Stimulated activated memory B cell treated with anti-CD40 and anti-IgM and Interleukin-4, amounts not matched to agents 10 μg/mL and 1 μg/mL and 100 μg/mL, for 72 hours (primary cell): ENCODE measurements around the gene RTL10.

ENCODE experiments used
- ATAC-seq: fragments of 150-1000 bp; cut with Tn5 transposase; 2 replicates; pipeline ENCODE4 v1.10.0; 2021
- H3K27ac Mint-ChIP-seq: one replicate; pipeline ENCODE4 v1.8.0; 2022; ENCODE audit warnings: mild to moderate bottlenecking, mixed read lengths
- H3K27me3 Mint-ChIP-seq: one replicate; pipeline ENCODE4 v1.8.0; 2022; ENCODE audit warnings: mixed read lengths
- H3K36me3 Mint-ChIP-seq: one replicate; pipeline ENCODE4 v1.8.0; 2022; ENCODE audit warnings: mixed read lengths
- H3K4me1 Mint-ChIP-seq: one replicate; pipeline ENCODE4 v1.8.0; 2022; ENCODE audit warnings: mixed read lengths
- H3K4me3 Mint-ChIP-seq: one replicate; pipeline ENCODE4 v1.8.0; 2022; ENCODE audit warnings: mild to moderate bottlenecking, moderate library complexity, mixed read lengths
- H3K9me3 Mint-ChIP-seq: one replicate; pipeline ENCODE4 v1.8.0; 2022; ENCODE audit warnings: mixed read lengths

Gene RTL10

GRCh38 chr22:19863571-19863970 is 8.9 kb upstream of the RTL10 start:
- ATAC-seq: no peak
- Mint-ChIP-seq H3K4me3 (no peak overlapping the region), H3K36me3 (no peaks in the 10 kb centered on the region), H3K4me1 (no peaks in the 10 kb centered on the region), H3K27me3 (no peaks in the 10 kb centered on the region), H3K27ac (no peak overlapping the region), H3K9me3 (no peaks in the 10 kb centered on the region)

GRCh38 chr22:19862619-19863246 is 8.1 kb upstream of the RTL10 start:
- Mint-ChIP-seq H3K27me3 (no peaks in the 10 kb centered on the region), H3K4me1 (no peaks in the 10 kb centered on the region), H3K9me3 (no peaks in the 10 kb centered on the region), H3K27ac (no peak overlapping the region), H3K36me3 (no peaks in the 10 kb centered on the region), H3K4me3 (no peak overlapping the region)
- ATAC-seq: no peak

GRCh38 chr22:19859861-19860510 is 5.3 kb upstream of the RTL10 start:
- no peak for ATAC-seq
- Mint-ChIP-seq H3K36me3 (no peaks in the 10 kb centered on the region), H3K4me1 (peaks cover 8% of the 10 kb centered on the region), H3K9me3 (no peaks in the 10 kb centered on the region), H3K27me3 (no peaks in the 10 kb centered on the region), H3K27ac (peak overlapping the region; percentile 30), H3K4me3 (no peak overlapping the region)

GRCh38 chr22:19857382-19857781 is 2.7 kb upstream of the RTL10 start:
- Mint-ChIP-seq H3K4me1 (peaks cover 27% of the 10 kb centered on the region), H3K4me3 (no peak overlapping the region), H3K9me3 (no peaks in the 10 kb centered on the region), H3K27me3 (no peaks in the 10 kb centered on the region), H3K36me3 (peaks cover 4% of the 10 kb centered on the region), H3K27ac (peak overlapping the region; percentile 97)
- no peak for ATAC-seq

GRCh38 chr22:19855504-19856409 is 1.1 kb upstream of the RTL10 start:
- H3K4me3 Mint-ChIP-seq: peak overlapping the region; percentile 98
- ATAC-seq: peak; percentile 54
- no peaks in the 10 kb centered on the region for H3K9me3 Mint-ChIP-seq
- peak overlapping the region; percentile 97 for H3K27ac Mint-ChIP-seq
- H3K27me3 Mint-ChIP-seq: no peaks in the 10 kb centered on the region
- H3K4me1 Mint-ChIP-seq: peaks cover 34% of the 10 kb centered on the region
- peaks cover 11% of the 10 kb centered on the region for H3K36me3 Mint-ChIP-seq

- Mint-ChIP-seq H3K27ac (peak overlapping the region; percentile 97), H3K27me3 (no peaks in the 10 kb centered on the region), H3K9me3 (no peaks in the 10 kb centered on the region), H3K4me1 (peaks cover 38% of the 10 kb centered on the region), H3K4me3 (peak overlapping the region; percentile 98), H3K36me3 (peaks cover 21% of the 10 kb centered on the region)
- no peak for ATAC-seq
Observed at GRCh38 chr22:19853879-19854777, 546 bp downstream of the RTL10 start.

GRCh38 chr22:19853058-19853878 is 1.4 kb downstream of the RTL10 start:
- no peaks in the 10 kb centered on the region for H3K9me3 Mint-ChIP-seq
- ATAC-seq: no peak
- H3K36me3 Mint-ChIP-seq: peaks cover 21% of the 10 kb centered on the region
- H3K27ac Mint-ChIP-seq: peak overlapping the region; percentile 97
- H3K27me3 Mint-ChIP-seq: no peaks in the 10 kb centered on the region
- peaks cover 44% of the 10 kb centered on the region for H3K4me1 Mint-ChIP-seq
- H3K4me3 Mint-ChIP-seq: peak overlapping the region; percentile 98

- H3K4me3 Mint-ChIP-seq: no peak overlapping the region
- H3K27ac Mint-ChIP-seq: no peak overlapping the region
- ATAC-seq: no peak
- H3K36me3 Mint-ChIP-seq: peaks cover 21% of the 10 kb centered on the region
- H3K27me3 Mint-ChIP-seq: no peaks in the 10 kb centered on the region
- H3K9me3 Mint-ChIP-seq: no peaks in the 10 kb centered on the region
- H3K4me1 Mint-ChIP-seq: peaks cover 44% of the 10 kb centered on the region
Observed at GRCh38 chr22:19852177-19852781, 2.4 kb downstream of the RTL10 start.

- no peak for ATAC-seq
- no peak overlapping the region for H3K4me3 Mint-ChIP-seq
- no peaks in the 10 kb centered on the region for H3K9me3 Mint-ChIP-seq
- H3K4me1 Mint-ChIP-seq: peaks cover 44% of the 10 kb centered on the region
- H3K36me3 Mint-ChIP-seq: peaks cover 21% of the 10 kb centered on the region
- H3K27ac Mint-ChIP-seq: no peak overlapping the region
- H3K27me3 Mint-ChIP-seq: no peaks in the 10 kb centered on the region
Observed at GRCh38 chr22:19851291-19852176, 3.1 kb downstream of the RTL10 start.

- Mint-ChIP-seq H3K27me3 (no peaks in the 10 kb centered on the region), H3K27ac (no peak overlapping the region), H3K36me3 (peaks cover 21% of the 10 kb centered on the region), H3K4me1 (peaks cover 40% of the 10 kb centered on the region), H3K9me3 (no peaks in the 10 kb centered on the region), H3K4me3 (no peak overlapping the region)
- no peak for ATAC-seq
Observed at GRCh38 chr22:19850763-19851109, 3.9 kb downstream of the RTL10 start.

GRCh38 chr22:19849835-19850762 is 4.6 kb downstream of the RTL10 start:
- H3K36me3 Mint-ChIP-seq: peaks cover 21% of the 10 kb centered on the region
- peaks cover 44% of the 10 kb centered on the region for H3K4me1 Mint-ChIP-seq
- no peak overlapping the region for H3K27ac Mint-ChIP-seq
- H3K27me3 Mint-ChIP-seq: no peaks in the 10 kb centered on the region
- no peaks in the 10 kb centered on the region for H3K9me3 Mint-ChIP-seq
- no peak for ATAC-seq
- H3K4me3 Mint-ChIP-seq: no peak overlapping the region
